H9 (cell line): Measurements from ENCODE around the gene ZNF474. TPM values are rescaled to one million over a fixed set of nuclear protein-coding genes. Genes with fewer than 3 reads are reported as not detected.

Source experiments
- DNase-seq: peaks from one replicate; pipeline ENCODE4 v3.0.0-alpha.2; 2017
- H2AFZ ChIP-seq: one replicate; pipeline ENCODE4 v1.6.1; 2013; ENCODE audit warnings: mild to moderate bottlenecking, low read length, control low read depth, moderate library complexity
- H2AK5ac ChIP-seq: 2 replicates; pipeline ENCODE4 v1.6.1; 2013; ENCODE audit warnings: low read length, control low read depth, mixed read lengths; ENCODE audit not compliant: insufficient read length
- H2BK120ac ChIP-seq: one replicate; pipeline ENCODE4 v1.6.1; 2013; ENCODE audit warnings: low read depth, mild to moderate bottlenecking, low read length, control low read depth, inconsistent platforms; ENCODE audit not compliant: poor library complexity, severe bottlenecking
- H2BK12ac ChIP-seq: 2 replicates; pipeline ENCODE4 v1.6.1; 2013; ENCODE audit warnings: low read length, control low read depth, mixed read lengths, low read depth; ENCODE audit not compliant: insufficient read length
- H2BK15ac ChIP-seq: 2 replicates; pipeline ENCODE4 v1.6.1; 2013; ENCODE audit warnings: low read depth, low read length, control low read depth
- H2BK20ac ChIP-seq: one replicate; pipeline ENCODE4 v1.6.1; 2013; ENCODE audit warnings: low read depth, mild to moderate bottlenecking, low read length, control low read depth, inconsistent platforms; ENCODE audit not compliant: poor library complexity, severe bottlenecking
- H2BK5ac ChIP-seq: 2 replicates; pipeline ENCODE4 v1.6.1; 2013; ENCODE audit warnings: low read length, control low read depth, mixed read lengths; ENCODE audit not compliant: insufficient read length
- H3K14ac ChIP-seq: 2 replicates; pipeline ENCODE4 v1.6.1; 2013; ENCODE audit warnings: low read length, control low read depth; ENCODE audit not compliant: insufficient read depth
- H3K18ac ChIP-seq: 2 replicates; pipeline ENCODE4 v1.6.1; 2013; ENCODE audit warnings: low read depth, mild to moderate bottlenecking, mixed read lengths, low read length, control low read depth; ENCODE audit not compliant: insufficient read length
- H3K23ac ChIP-seq: 2 replicates; pipeline ENCODE4 v1.6.1; 2013; ENCODE audit warnings: low read length, control low read depth, mixed read lengths, low read depth; ENCODE audit not compliant: insufficient read length
- H3K23me2 ChIP-seq: 2 replicates; pipeline ENCODE4 v1.6.1; 2013; ENCODE audit warnings: low read depth, mild to moderate bottlenecking, mixed read lengths, low read length, control low read depth; ENCODE audit not compliant: insufficient read length, poor library complexity, severe bottlenecking
- H3K27ac ChIP-seq: 2 replicates; pipeline ENCODE4 v1.5.1; 2013; ENCODE audit warnings: low read length, control low read depth, mixed read lengths, low read depth; ENCODE audit not compliant: insufficient read length
- H3K27me3 ChIP-seq: 2 replicates; pipeline ENCODE4 v1.6.1; 2013; ENCODE audit warnings: low read length, control low read depth, inconsistent platforms; ENCODE audit not compliant: insufficient read depth
- H3K4ac ChIP-seq: 2 replicates; pipeline ENCODE4 v1.6.1; 2013; ENCODE audit warnings: low read depth, mild to moderate bottlenecking, control low read depth, inconsistent platforms, low read length, moderate library complexity
- H3K4me1 ChIP-seq: 2 replicates; pipeline ENCODE4 v1.6.1; 2013; ENCODE audit warnings: low read length, control low read depth, inconsistent platforms; ENCODE audit not compliant: insufficient read depth
- H3K4me2 ChIP-seq: 2 replicates; pipeline ENCODE4 v1.6.1; 2013; ENCODE audit warnings: low read length, control low read depth, mixed read lengths; ENCODE audit not compliant: insufficient read length, insufficient read depth
- H3K56ac ChIP-seq: 2 replicates; pipeline ENCODE4 v1.6.1; 2013; ENCODE audit warnings: low read depth, mild to moderate bottlenecking, mixed read lengths, low read length, control low read depth; ENCODE audit not compliant: insufficient read length
- H3K79me1 ChIP-seq: 2 replicates; pipeline ENCODE4 v1.6.1; 2013; ENCODE audit warnings: low read depth, mild to moderate bottlenecking, moderate library complexity, low read length, control low read depth, inconsistent platforms; ENCODE audit not compliant: insufficient read depth, poor library complexity, severe bottlenecking
- H3K79me2 ChIP-seq: 2 replicates; pipeline ENCODE4 v1.6.1; 2013; ENCODE audit warnings: low read length, control low read depth, inconsistent platforms; ENCODE audit not compliant: insufficient read depth
- H3K9ac ChIP-seq: 2 replicates; pipeline ENCODE4 v1.6.1; 2013; ENCODE audit warnings: low read length, control low read depth, mixed read lengths; ENCODE audit not compliant: insufficient read length; ENCODE audit errors: extremely low read depth
- H3K9me3 ChIP-seq: one replicate; pipeline ENCODE4 v1.6.1; 2013; ENCODE audit warnings: low read depth, low read length, inconsistent platforms; ENCODE audit not compliant: control insufficient read depth
- H3T11ph ChIP-seq: one replicate; pipeline ENCODE4 v1.6.1; 2013; ENCODE audit warnings: mild to moderate bottlenecking, low read length, control low read depth, inconsistent platforms
- H4K20me1 ChIP-seq: one replicate; pipeline ENCODE4 v1.6.1; 2013; ENCODE audit not compliant: control insufficient read depth, insufficient read length, insufficient read depth
- H4K5ac ChIP-seq: 2 replicates; pipeline ENCODE4 v1.6.1; 2013; ENCODE audit warnings: low read depth, mild to moderate bottlenecking, mixed read lengths, low read length, control low read depth; ENCODE audit not compliant: insufficient read length
- H4K8ac ChIP-seq: replicated peaks from 2 replicates; pipeline ENCODE4 v1.6.1; 2013; ENCODE audit warnings: low read length, control low read depth, mixed read lengths, low read depth; ENCODE audit not compliant: insufficient read length
- H4K91ac ChIP-seq: 2 replicates; pipeline ENCODE4 v1.6.1; 2013; ENCODE audit warnings: low read depth, mild to moderate bottlenecking, moderate library complexity, mixed read lengths, low read length, control low read depth; ENCODE audit not compliant: insufficient read length
- H3K27ac Mint-ChIP-seq, 3 experiments: 2 replicates in 2 of 3; 3 replicates in 1 of 3; pipeline ENCODE4 v1.8.0; 2020 to 2021; ENCODE audit warnings: mixed read lengths in 3 of 3, mild to moderate bottlenecking in 1 of 3, moderate library complexity in 1 of 3
- H3K27me3 Mint-ChIP-seq: 2 replicates; pipeline ENCODE4 v1.8.0; 2021; ENCODE audit warnings: low read depth, mild to moderate bottlenecking, moderate library complexity, mixed read lengths
- H3K36me3 Mint-ChIP-seq, 3 experiments: 2 replicates in 2 of 3; 3 replicates in 1 of 3; pipeline ENCODE4 v1.8.0; 2020 to 2021; ENCODE audit warnings: low read depth in 3 of 3, mixed read lengths in 3 of 3; ENCODE audit not compliant: insufficient read depth in 1 of 3
- H3K4me1 Mint-ChIP-seq, 2 experiments: 2 replicates each; pipeline ENCODE4 v1.8.0; 2020; ENCODE audit warnings: mixed read lengths in 2 of 2
- H3K4me3 Mint-ChIP-seq, 2 experiments: 2 replicates in 1 of 2; 3 replicates in 1 of 2; pipeline ENCODE4 v1.8.0; 2020 to 2021; ENCODE audit warnings: mild to moderate bottlenecking in 2 of 2, mixed read lengths in 2 of 2, moderate library complexity in 1 of 2
- H3K9me3 Mint-ChIP-seq, 2 experiments: 2 replicates in 1 of 2; 3 replicates in 1 of 2; pipeline ENCODE4 v1.8.0; 2020; ENCODE audit warnings: mild to moderate bottlenecking in 2 of 2, mixed read lengths in 2 of 2, moderate library complexity in 1 of 2
- CTCF ChIP-seq: fragments of 200-600 bp; sonication (generic); conservative IDR thresholded peaks from 3 replicates; pipeline ENCODE4 v1.8.0; 2021; ENCODE audit warnings: antibody characterized with exemption, mild to moderate bottlenecking
- WGBS: extraction: QIAGEN DNeasy Blood & Tissue Kit; methylation state at CpG from one replicate; pipeline ENCODE4 v1.1.7; 2013; ENCODE audit warnings: missing lambda C conversion rate, low lambda C conversion rate, mixed read lengths; ENCODE audit not compliant: insufficient read length; ENCODE audit errors: extremely low coverage; 5-methylcytosine and 5-hydroxymethylcytosine counted together
- total RNA-seq: library from RNA; stranded (reverse); gene quantifications from 2 replicates; pipeline ENCODE4 v1.2.1, GENCODE V29; 2021

ZNF474 gene
- total RNA-seq, 1 experiment from 2014 or later = not detected

GRCh38 chr5:122120957-122121356, 8.4 kb upstream of the ZNF474 start:
- no peak for TF ChIP-seq CTCF
- no peak overlapping the region for H3K18ac ChIP-seq
- H2BK15ac ChIP-seq = no peak overlapping the region
- no peak overlapping the region for H2BK20ac ChIP-seq
- H3K27me3 ChIP-seq = no peaks in the 10 kb centered on the region
- no peaks in the 10 kb centered on the region for H3K9me3 ChIP-seq
- H3K4me3 Mint-ChIP-seq = no peak overlapping the region
- H3K23ac ChIP-seq = no peak overlapping the region
- H2AK5ac ChIP-seq = peak overlapping the region; percentile 85
- DNase-seq = no peak
- H2BK12ac ChIP-seq = no peak overlapping the region
- H3T11ph ChIP-seq = no peak overlapping the region
- H3K9ac ChIP-seq = no peak overlapping the region
- peaks cover 7% of the 10 kb centered on the region; the same call in 1 of the 2 replicates for H3K4me1 ChIP-seq
- H3K14ac ChIP-seq = peak overlapping the region; percentile 20; the same call in 1 of the 2 replicates
- no peak overlapping the region for H3K27ac Mint-ChIP-seq
- no peak overlapping the region for H2BK120ac ChIP-seq
- no peak overlapping the region for H3K56ac ChIP-seq
- WGBS = no CpG with 5 or more reads among the region's 2 CpGs
- no peak overlapping the region for H4K5ac ChIP-seq
- H3K23me2 ChIP-seq = no peaks in the 10 kb centered on the region
- no peak overlapping the region for H4K8ac ChIP-seq
- no peaks in the 10 kb centered on the region for H3K27me3 Mint-ChIP-seq
- no peak overlapping the region for H3K4me2 ChIP-seq
- no peaks in the 10 kb centered on the region for H3K79me2 ChIP-seq
- H3K79me1 ChIP-seq = no peaks in the 10 kb centered on the region
- no peak overlapping the region for H2BK5ac ChIP-seq
- no peak overlapping the region for H2AFZ ChIP-seq
- no peaks in the 10 kb centered on the region for H3K36me3 Mint-ChIP-seq
- no peak overlapping the region for H3K4ac ChIP-seq
- no peak overlapping the region for H4K91ac ChIP-seq
- no peak overlapping the region for H3K27ac ChIP-seq
- peaks cover 21 to 23% of the 10 kb centered on the region in 2 experiments for H3K4me1 Mint-ChIP-seq
- no peaks in the 10 kb centered on the region; a peak in 1 of 5 replicates for H3K9me3 Mint-ChIP-seq
- H4K20me1 ChIP-seq = no peaks in the 10 kb centered on the region
